A549 (cell line): Measurements from ENCODE around the gene TOM1L2. TPM values are rescaled to one million over a fixed set of nuclear protein-coding genes. Genes with fewer than 3 reads are reported as not detected.

Experiments
- BHLHE40 ChIP-seq: IDR thresholded peaks from 2 replicates; pipeline ENCODE4 v1.6.1; 2012; ENCODE audit warnings: low read depth, low read length, inconsistent platforms
- CBX2 ChIP-seq: fragments of 200-600 bp; sonication (generic); IDR thresholded peaks from 2 replicates; pipeline ENCODE4 v1.6.1; 2016; ENCODE audit warnings: low read depth, mild to moderate bottlenecking, borderline replicate concordance
- CBX8 ChIP-seq: fragments of 200-600 bp; sonication (generic); IDR thresholded peaks from 2 replicates; pipeline ENCODE4 v1.6.1; 2016
- CEBPB ChIP-seq, 2 experiments: fragments of >200 bp in 1 of 2; sonication (Bioruptor Twin) in 1 of 2; formaldehyde crosslinking in 1 of 2; IDR thresholded peaks; 2 replicates each; pipeline ENCODE4 v1.6.1; 2012 to 2016
- EHF ChIP-seq: fragments of 250-450 bp; sonication (Bioruptor Pico); IDR thresholded peaks from 2 replicates; pipeline ENCODE4 v1.5.0; 2020; ENCODE audit warnings: mild to moderate bottlenecking
- ESRRA ChIP-seq: fragments of 150-350 bp; IDR thresholded peaks from 2 replicates; pipeline ENCODE4 v1.6.1; 2014; ENCODE audit warnings: mild to moderate bottlenecking, low read length, borderline replicate concordance
- FOXS1 ChIP-seq: fragments of 250-450 bp; sonication (Bioruptor Pico); IDR thresholded peaks from 2 replicates; pipeline ENCODE4 v1.5.0; 2020; ENCODE audit warnings: mild to moderate bottlenecking, moderate library complexity
- HOXA7 ChIP-seq: fragments of 250-450 bp; sonication (Bioruptor Pico); IDR thresholded peaks from 2 replicates; pipeline ENCODE4 v1.5.0; 2020; ENCODE audit warnings: mild to moderate bottlenecking, moderate library complexity
- HOXB13 ChIP-seq: fragments of 250-450 bp; sonication (Bioruptor Pico); IDR thresholded peaks from 2 replicates; pipeline ENCODE4 v1.5.0; 2020; ENCODE audit warnings: low read depth, mild to moderate bottlenecking, moderate library complexity
- HOXB5 ChIP-seq: fragments of 250-450 bp; sonication (Bioruptor Pico); IDR thresholded peaks from 2 replicates; pipeline ENCODE4 v1.5.0; 2020; ENCODE audit warnings: mild to moderate bottlenecking, moderate library complexity
- JUN ChIP-seq, 2 experiments: fragments of >200 bp; sonication (Bioruptor Twin); formaldehyde crosslinking; IDR thresholded peaks; 2 replicates in 1 of 2; 3 replicates in 1 of 2; pipeline ENCODE4 v1.6.1; 2016 to 2017
- JUNB ChIP-seq: fragments of >200 bp; sonication (Bioruptor Twin); formaldehyde crosslinking; IDR thresholded peaks from 2 replicates; pipeline ENCODE4 v1.6.1; 2016
- KDM1A ChIP-seq: fragments of 200-600 bp; sonication (generic); IDR thresholded peaks from 2 replicates; pipeline ENCODE4 v1.6.1; 2016; ENCODE audit warnings: low read depth, mild to moderate bottlenecking
- MAFK ChIP-seq: fragments of 450-650 bp; IDR thresholded peaks from 2 replicates; pipeline ENCODE4 v1.6.1; 2014; ENCODE audit not compliant: partially characterized antibody
- MYC ChIP-seq: IDR thresholded peaks from 2 replicates; pipeline ENCODE4 v1.6.1; 2012; ENCODE audit warnings: mild to moderate bottlenecking, inconsistent platforms, low read length, improper control_type of control experiment, borderline replicate concordance
- NR3C1 ChIP-seq: fragments of >200 bp; sonication (Bioruptor Twin); formaldehyde crosslinking; IDR thresholded peaks from 3 replicates; pipeline ENCODE4 v1.6.1; 2017
- PHF8 ChIP-seq: fragments of 200-600 bp; sonication (generic); IDR thresholded peaks from 2 replicates; pipeline ENCODE4 v1.6.1; 2016; ENCODE audit warnings: low read depth, mild to moderate bottlenecking, antibody characterized with exemption, moderate library complexity, borderline replicate concordance
- POLR2A ChIP-seq: IDR thresholded peaks from 2 replicates; pipeline ENCODE4 v1.6.1; 2012; ENCODE audit warnings: mild to moderate bottlenecking, low read length
- RAD21 ChIP-seq, 2 experiments: fragments of >200 bp in 1 of 2; sonication (Bioruptor Twin) in 1 of 2; formaldehyde crosslinking in 1 of 2; IDR thresholded peaks in 1 of 2; conservative IDR thresholded peaks in 1 of 2; 2 replicates in 1 of 2; 3 replicates in 1 of 2; pipeline ENCODE4 v1.6.1; 2012 to 2018; ENCODE audit warnings: inconsistent platforms in 1 of 2
- RARB ChIP-seq: fragments of 250-450 bp; sonication (Bioruptor Pico); IDR thresholded peaks from 2 replicates; pipeline ENCODE4 v1.8.0; 2021; ENCODE audit warnings: mild to moderate bottlenecking, moderate library complexity
- RNF2 ChIP-seq: fragments of 200-600 bp; sonication (generic); IDR thresholded peaks from 2 replicates; pipeline ENCODE4 v1.6.1; 2016; ENCODE audit warnings: low read depth, mild to moderate bottlenecking, antibody characterized with exemption, moderate library complexity, borderline replicate concordance
- SMC3 ChIP-seq: fragments of >200 bp; sonication (Bioruptor Twin); formaldehyde crosslinking; IDR thresholded peaks from 3 replicates; pipeline ENCODE4 v1.6.1; 2018; ENCODE audit warnings: inconsistent platforms
- SREBF2 ChIP-seq: fragments of 450-650 bp; IDR thresholded peaks from 2 replicates; pipeline ENCODE4 v1.6.1; 2014; ENCODE audit warnings: mild to moderate bottlenecking, moderate library complexity
- TFCP2L1 ChIP-seq: fragments of 250-450 bp; sonication (Bioruptor Pico); IDR thresholded peaks from 2 replicates; pipeline ENCODE4 v1.5.0; 2021; ENCODE audit warnings: mild to moderate bottlenecking
- TP53 ChIP-seq: fragments of 250-450 bp; sonication (Bioruptor Pico); IDR thresholded peaks from 2 replicates; pipeline ENCODE4 v1.5.0; 2021; ENCODE audit warnings: mild to moderate bottlenecking, moderate library complexity
- ZC3H11A ChIP-seq: fragments of 450-650 bp; IDR thresholded peaks from 2 replicates; pipeline ENCODE4 v1.6.1; 2014; ENCODE audit warnings: antibody characterized with exemption, mild to moderate bottlenecking
- ZFP36 ChIP-seq: fragments of 450-650 bp; IDR thresholded peaks from 2 replicates; pipeline ENCODE4 v1.6.1; 2014; ENCODE audit warnings: borderline replicate concordance; ENCODE audit not compliant: partially characterized antibody
- ZNF302 ChIP-seq: fragments of 250-450 bp; sonication (Bioruptor Pico); IDR thresholded peaks from 2 replicates; pipeline ENCODE4 v1.9.0; 2021; ENCODE audit warnings: inconsistent platforms, mild to moderate bottlenecking, moderate library complexity
- ZSCAN20 ChIP-seq: fragments of 250-450 bp; sonication (Bioruptor Pico); IDR thresholded peaks from 2 replicates; pipeline ENCODE4 v1.8.0; 2022; ENCODE audit warnings: mild to moderate bottlenecking, moderate library complexity
- polyA plus RNA-seq, 4 experiments: library from polyadenylated mRNA; depleted of rRNA in 3 of 4; stranded (reverse); fragments of >200 nt; fragmentation: RNase III in 1 of 4; extraction: RNeasy Plus Mini Kit Qiagen cat#74134 plus additional on column Dnase treatment in 1 of 4; gene quantifications; 2 replicates in 3 of 4; 3 replicates in 1 of 4; pipeline ENCODE4 v1.2.3, GENCODE V29; 2011 to 2017
- TF ChIP-seq, protein P1 (sequence below): IDR thresholded peaks from 2 replicates; pipeline ENCODE4 v1.6.1; 2012; ENCODE audit warnings: low read depth, borderline replicate concordance
- TF ChIP-seq, protein P2 (sequence below): fragments of 150-350 bp; IDR thresholded peaks from 2 replicates; pipeline ENCODE4 v1.6.1; 2014; ENCODE audit warnings: low read depth, mild to moderate bottlenecking, low read length
- TF ChIP-seq, protein P3 (sequence below): fragments of >200 bp; sonication (Bioruptor Twin); formaldehyde crosslinking; IDR thresholded peaks from 3 replicates; pipeline ENCODE4 v1.6.1; 2016
- TF ChIP-seq, protein P4 (sequence below): fragments of 200-600 bp; sonication (generic); IDR thresholded peaks from 2 replicates; pipeline ENCODE4 v1.6.1; 2016; ENCODE audit warnings: antibody characterized with exemption, mild to moderate bottlenecking, moderate library complexity
- TF ChIP-seq, protein P5 (sequence below): fragments of 450-650 bp; IDR thresholded peaks from 2 replicates; pipeline ENCODE4 v1.6.1; 2014; ENCODE audit warnings: antibody characterized with exemption
- TF ChIP-seq, protein P6 (sequence below): IDR thresholded peaks from 2 replicates; pipeline ENCODE4 v1.6.1; 2012

The TOM1L2 gene
- polyA plus RNA-seq, 2 of the 4 experiments (the other 2 are of a cell fraction): 19.2 to 24.7 TPM

DNA sequence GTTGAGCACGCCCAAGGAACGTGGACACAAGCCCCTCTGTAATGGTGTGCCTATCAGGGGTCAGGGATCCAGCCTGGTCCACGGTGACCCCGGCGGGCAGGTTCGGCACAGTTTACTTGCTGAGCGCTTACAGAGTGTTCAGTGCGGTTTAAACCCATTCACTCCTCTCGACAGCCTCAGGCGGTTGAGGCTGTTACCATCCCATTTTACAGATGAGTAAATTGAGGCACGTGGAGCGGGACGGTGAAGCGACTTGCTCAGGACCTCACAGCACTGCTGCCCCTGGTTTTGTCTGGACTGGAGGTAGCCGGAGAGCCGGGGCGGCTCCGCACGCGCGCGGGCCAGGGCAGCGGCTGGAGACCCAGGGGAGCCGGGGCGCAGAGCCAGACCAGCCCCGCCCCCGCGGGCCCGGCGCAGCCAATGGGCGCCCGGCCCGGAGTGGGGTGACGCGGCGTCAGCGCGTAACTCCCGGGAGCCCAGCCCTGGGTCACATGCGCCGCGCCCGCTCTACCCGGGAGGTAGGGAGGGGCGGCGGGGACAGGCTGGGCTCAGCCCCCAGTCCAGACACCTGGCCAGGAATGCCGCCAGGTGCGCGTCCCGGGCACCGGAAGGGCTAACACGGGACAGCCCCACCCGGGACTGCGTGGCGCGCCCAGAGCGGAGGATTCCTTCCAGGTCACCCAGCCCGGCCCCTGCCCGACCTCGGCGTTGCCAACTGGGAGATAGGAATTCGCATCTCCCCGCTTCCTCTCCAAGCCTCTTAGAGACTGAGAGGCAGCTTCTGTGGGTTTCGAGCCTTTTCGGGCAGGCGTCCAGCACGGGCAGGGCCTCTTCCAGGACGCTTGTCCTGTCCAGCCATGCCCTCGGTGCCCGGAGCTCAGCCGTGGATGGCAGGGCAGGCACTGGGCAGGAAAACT lies 132.2 kb downstream of the TOM1L2 start (continued):
- TF ChIP-seq RAD21 (conservative IDR thresholded peaks at IDR 0.05 in 1 of 2, IDR thresholded peaks at IDR 0.05 in 1 of 2) (no peak; a peak in 1 of 5 replicates), POLR2A (peak; percentile 65), ZC3H11A (no peak), CEBPB (IDR thresholded peaks at IDR 0.05) (no peak), SREBF2 (peak; percentile 29; the same call in 1 of the 2 replicates), JUNB (no peak), ESRRA (0 out of 2 replicates have a peak, but pooled peaks have one; percentile 3), ZNF302 (CRISPR knock-in tag) (peak; percentile 74; the same call in 1 of the 2 replicates), RNF2 (no peak), TFCP2L1 (CRISPR knock-in tag) (peak; percentile 95), PHF8 (peak; percentile 68; the same call in 1 of the 2 replicates), HOXA7 (CRISPR knock-in tag) (peak; percentile 95), CBX2 (no peak), CBX8 (no peak), NR3C1 (no peak), HOXB5 (CRISPR knock-in tag) (peak; percentile 82), HOXB13 (CRISPR knock-in tag) (peak; percentile 84), JUN (IDR thresholded peaks at IDR 0.05) (peak; percentile 93 to 94), TP53 (peak; percentile 84; the same call in 1 of the 2 replicates), BHLHE40 (no peak), MYC (no peak), FOXS1 (CRISPR knock-in tag) (peak; percentile 73; the same call in 1 of the 2 replicates), RARB (CRISPR knock-in tag) (peak; percentile 77; the same call in 1 of the 2 replicates), MAFK (no peak), EHF (peak; percentile 97), SMC3 (0 out of 3 replicates have a peak, but pooled peaks have one; percentile 4), ZFP36 (no peak), ZSCAN20 (CRISPR knock-in tag) (peak; percentile 89), KDM1A (peak; percentile 100)
- TF ChIP-seq, protein P1, sequence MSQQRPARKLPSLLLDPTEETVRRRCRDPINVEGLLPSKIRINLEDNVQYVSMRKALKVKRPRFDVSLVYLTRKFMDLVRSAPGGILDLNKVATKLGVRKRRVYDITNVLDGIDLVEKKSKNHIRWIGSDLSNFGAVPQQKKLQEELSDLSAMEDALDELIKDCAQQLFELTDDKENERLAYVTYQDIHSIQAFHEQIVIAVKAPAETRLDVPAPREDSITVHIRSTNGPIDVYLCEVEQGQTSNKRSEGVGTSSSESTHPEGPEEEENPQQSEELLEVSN: peak; percentile 29; the same call in 1 of the 2 replicates
- TF ChIP-seq, protein P2, sequence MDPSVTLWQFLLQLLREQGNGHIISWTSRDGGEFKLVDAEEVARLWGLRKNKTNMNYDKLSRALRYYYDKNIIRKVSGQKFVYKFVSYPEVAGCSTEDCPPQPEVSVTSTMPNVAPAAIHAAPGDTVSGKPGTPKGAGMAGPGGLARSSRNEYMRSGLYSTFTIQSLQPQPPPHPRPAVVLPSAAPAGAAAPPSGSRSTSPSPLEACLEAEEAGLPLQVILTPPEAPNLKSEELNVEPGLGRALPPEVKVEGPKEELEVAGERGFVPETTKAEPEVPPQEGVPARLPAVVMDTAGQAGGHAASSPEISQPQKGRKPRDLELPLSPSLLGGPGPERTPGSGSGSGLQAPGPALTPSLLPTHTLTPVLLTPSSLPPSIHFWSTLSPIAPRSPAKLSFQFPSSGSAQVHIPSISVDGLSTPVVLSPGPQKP: no peak
- TF ChIP-seq, protein P3, sequence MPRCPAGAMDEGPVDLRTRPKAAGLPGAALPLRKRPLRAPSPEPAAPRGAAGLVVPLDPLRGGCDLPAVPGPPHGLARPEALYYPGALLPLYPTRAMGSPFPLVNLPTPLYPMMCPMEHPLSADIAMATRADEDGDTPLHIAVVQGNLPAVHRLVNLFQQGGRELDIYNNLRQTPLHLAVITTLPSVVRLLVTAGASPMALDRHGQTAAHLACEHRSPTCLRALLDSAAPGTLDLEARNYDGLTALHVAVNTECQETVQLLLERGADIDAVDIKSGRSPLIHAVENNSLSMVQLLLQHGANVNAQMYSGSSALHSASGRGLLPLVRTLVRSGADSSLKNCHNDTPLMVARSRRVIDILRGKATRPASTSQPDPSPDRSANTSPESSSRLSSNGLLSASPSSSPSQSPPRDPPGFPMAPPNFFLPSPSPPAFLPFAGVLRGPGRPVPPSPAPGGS: peak; percentile 89; the same call in 1 of the 3 replicates
- TF ChIP-seq, protein P4, sequence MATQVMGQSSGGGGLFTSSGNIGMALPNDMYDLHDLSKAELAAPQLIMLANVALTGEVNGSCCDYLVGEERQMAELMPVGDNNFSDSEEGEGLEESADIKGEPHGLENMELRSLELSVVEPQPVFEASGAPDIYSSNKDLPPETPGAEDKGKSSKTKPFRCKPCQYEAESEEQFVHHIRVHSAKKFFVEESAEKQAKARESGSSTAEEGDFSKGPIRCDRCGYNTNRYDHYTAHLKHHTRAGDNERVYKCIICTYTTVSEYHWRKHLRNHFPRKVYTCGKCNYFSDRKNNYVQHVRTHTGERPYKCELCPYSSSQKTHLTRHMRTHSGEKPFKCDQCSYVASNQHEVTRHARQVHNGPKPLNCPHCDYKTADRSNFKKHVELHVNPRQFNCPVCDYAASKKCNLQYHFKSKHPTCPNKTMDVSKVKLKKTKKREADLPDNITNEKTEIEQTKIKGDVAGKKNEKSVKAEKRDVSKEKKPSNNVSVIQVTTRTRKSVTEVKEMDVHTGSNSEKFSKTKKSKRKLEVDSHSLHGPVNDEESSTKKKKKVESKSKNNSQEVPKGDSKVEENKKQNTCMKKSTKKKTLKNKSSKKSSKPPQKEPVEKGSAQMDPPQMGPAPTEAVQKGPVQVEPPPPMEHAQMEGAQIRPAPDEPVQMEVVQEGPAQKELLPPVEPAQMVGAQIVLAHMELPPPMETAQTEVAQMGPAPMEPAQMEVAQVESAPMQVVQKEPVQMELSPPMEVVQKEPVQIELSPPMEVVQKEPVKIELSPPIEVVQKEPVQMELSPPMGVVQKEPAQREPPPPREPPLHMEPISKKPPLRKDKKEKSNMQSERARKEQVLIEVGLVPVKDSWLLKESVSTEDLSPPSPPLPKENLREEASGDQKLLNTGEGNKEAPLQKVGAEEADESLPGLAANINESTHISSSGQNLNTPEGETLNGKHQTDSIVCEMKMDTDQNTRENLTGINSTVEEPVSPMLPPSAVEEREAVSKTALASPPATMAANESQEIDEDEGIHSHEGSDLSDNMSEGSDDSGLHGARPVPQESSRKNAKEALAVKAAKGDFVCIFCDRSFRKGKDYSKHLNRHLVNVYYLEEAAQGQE: peak; percentile 36; the same call in 1 of the 2 replicates
- TF ChIP-seq, protein P5, sequence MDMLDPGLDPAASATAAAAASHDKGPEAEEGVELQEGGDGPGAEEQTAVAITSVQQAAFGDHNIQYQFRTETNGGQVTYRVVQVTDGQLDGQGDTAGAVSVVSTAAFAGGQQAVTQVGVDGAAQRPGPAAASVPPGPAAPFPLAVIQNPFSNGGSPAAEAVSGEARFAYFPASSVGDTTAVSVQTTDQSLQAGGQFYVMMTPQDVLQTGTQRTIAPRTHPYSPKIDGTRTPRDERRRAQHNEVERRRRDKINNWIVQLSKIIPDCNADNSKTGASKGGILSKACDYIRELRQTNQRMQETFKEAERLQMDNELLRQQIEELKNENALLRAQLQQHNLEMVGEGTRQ: peak; percentile 80
- TF ChIP-seq, protein P6, sequence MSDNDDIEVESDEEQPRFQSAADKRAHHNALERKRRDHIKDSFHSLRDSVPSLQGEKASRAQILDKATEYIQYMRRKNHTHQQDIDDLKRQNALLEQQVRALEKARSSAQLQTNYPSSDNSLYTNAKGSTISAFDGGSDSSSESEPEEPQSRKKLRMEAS: peak; percentile 90
